OCI-LY1 (cell line): ENCODE results near the gene PPCS.

Source experiments
- H2AFZ ChIP-seq: fragments of 200-600 bp; sonication (generic), shearing (Covaris generic); 2 replicates; pipeline ENCODE4 v1.6.0; 2014; ENCODE audit warnings: antibody characterized with exemption, mild to moderate bottlenecking, low read length
- H3F3A ChIP-seq: fragments of 200-600 bp; sonication (generic), shearing (Covaris generic); 2 replicates; pipeline ENCODE4 v1.6.0; 2014; ENCODE audit warnings: mild to moderate bottlenecking, antibody characterized with exemption, low read length, moderate library complexity; ENCODE audit not compliant: insufficient read depth
- H3K27ac ChIP-seq: fragments of 200-600 bp; sonication (generic); 2 replicates; pipeline ENCODE4 v1.5.1; 2014; ENCODE audit warnings: low read length, mixed run types, mild to moderate bottlenecking, low read depth; ENCODE audit not compliant: poor library complexity, severe bottlenecking
- H3K27me3 ChIP-seq: fragments of 200-600 bp; sonication (generic); 2 replicates; pipeline ENCODE4 v1.6.0; 2014; ENCODE audit warnings: antibody characterized with exemption, mild to moderate bottlenecking, low read length, moderate library complexity; ENCODE audit not compliant: insufficient read depth
- H3K36me3 ChIP-seq: fragments of 200-600 bp; sonication (generic); 2 replicates; pipeline ENCODE4 v1.6.1; 2014; ENCODE audit warnings: mild to moderate bottlenecking, antibody characterized with exemption, low read length, moderate library complexity, mixed read lengths; ENCODE audit not compliant: insufficient read depth
- H3K4me1 ChIP-seq: fragments of 200-600 bp; sonication (generic); 2 replicates; pipeline ENCODE4 v1.5.1; 2014; ENCODE audit warnings: mild to moderate bottlenecking, low read length, moderate library complexity; ENCODE audit not compliant: insufficient read depth, severe bottlenecking
- H3K4me2 ChIP-seq: fragments of 200-600 bp; sonication (generic), shearing (Covaris generic); 2 replicates; pipeline ENCODE4 v1.6.1; 2014; ENCODE audit warnings: low read length
- H3K4me3 ChIP-seq: fragments of 200-600 bp; sonication (generic); 2 replicates; pipeline ENCODE4 v1.5.1; 2014; ENCODE audit warnings: low read length, low read depth, mild to moderate bottlenecking, mixed read lengths; ENCODE audit not compliant: poor library complexity, severe bottlenecking
- H3K79me2 ChIP-seq: fragments of 200-600 bp; shearing (Covaris generic); 2 replicates; pipeline ENCODE4 v1.6.1; 2016; ENCODE audit warnings: mixed run types, low read length, mixed read lengths; ENCODE audit not compliant: insufficient read depth
- H3K9ac ChIP-seq: fragments of 200-600 bp; sonication (generic), shearing (Covaris generic); 2 replicates; pipeline ENCODE4 v1.6.1; 2014; ENCODE audit warnings: mild to moderate bottlenecking, low read length, mixed read lengths
- H3K9me2 ChIP-seq: fragments of 200-600 bp; sonication (generic), shearing (Covaris generic); 2 replicates; pipeline ENCODE4 v1.6.1; 2014; ENCODE audit warnings: low read depth, mild to moderate bottlenecking, low read length, mixed read lengths
- H3K9me3 ChIP-seq: fragments of 200-600 bp; shearing (Covaris generic); 2 replicates; pipeline ENCODE4 v1.6.1; 2014; ENCODE audit warnings: low read length, mixed read lengths
- H4K20me1 ChIP-seq: fragments of 200-600 bp; sonication (generic), shearing (Covaris generic); 2 replicates; pipeline ENCODE4 v1.6.0; 2016; ENCODE audit warnings: mild to moderate bottlenecking, low read length; ENCODE audit not compliant: insufficient read depth
- CTCF ChIP-seq: fragments of 200-600 bp; sonication (generic), shearing (Covaris generic); IDR thresholded peaks from 2 replicates; pipeline ENCODE4 v1.5.1; 2017; ENCODE audit warnings: mild to moderate bottlenecking, antibody characterized with exemption, low read length, moderate library complexity, mixed read lengths
- EZH2 ChIP-seq: fragments of 200-600 bp; sonication (generic), shearing (Covaris generic); IDR thresholded peaks from 2 replicates; pipeline ENCODE4 v1.8.0; 2017; ENCODE audit warnings: borderline replicate concordance, mixed run types, mild to moderate bottlenecking, antibody characterized with exemption, low read length, moderate library complexity, mixed read lengths

The PPCS gene

GRCh38 chr1:42430286-42431135, 25.8 kb upstream of the PPCS start:
- H3K4me3 ChIP-seq: no peak overlapping the region
- no peaks in the 10 kb centered on the region for H3K36me3 ChIP-seq

GRCh38 chr1:42431514-42431913, 24.8 kb upstream of the PPCS start:
- H3K4me3 ChIP-seq: no peak overlapping the region
- no peaks in the 10 kb centered on the region for H3K27me3 ChIP-seq
- H3K4me1 ChIP-seq: no peaks in the 10 kb centered on the region
- no peak for TF ChIP-seq EZH2
- TF ChIP-seq CTCF: no peak
- H3K36me3 ChIP-seq: no peaks in the 10 kb centered on the region
- H3K9ac ChIP-seq: no peak overlapping the region
- no peaks in the 10 kb centered on the region for H4K20me1 ChIP-seq
- H3K27ac ChIP-seq: no peak overlapping the region
- no peaks in the 10 kb centered on the region for H3F3A ChIP-seq
- H3K79me2 ChIP-seq: no peaks in the 10 kb centered on the region
- H2AFZ ChIP-seq: no peak overlapping the region
- H3K9me2 ChIP-seq: no peaks in the 10 kb centered on the region
- no peak overlapping the region for H3K4me2 ChIP-seq
- no peaks in the 10 kb centered on the region for H3K9me3 ChIP-seq

More at GRCh38 chr1:42430286-42431135, 25.8 kb upstream of the PPCS start:
- H3K4me2 ChIP-seq: no peak overlapping the region
- no peaks in the 10 kb centered on the region for H3K4me1 ChIP-seq
- TF ChIP-seq EZH2 (no peak), CTCF (no peak)
- no peaks in the 10 kb centered on the region for H4K20me1 ChIP-seq
- no peaks in the 10 kb centered on the region for H3K79me2 ChIP-seq
- no peaks in the 10 kb centered on the region for H3K9me3 ChIP-seq
- no peak overlapping the region for H3K9ac ChIP-seq
- no peaks in the 10 kb centered on the region for H3K9me2 ChIP-seq
- no peaks in the 10 kb centered on the region for H3F3A ChIP-seq
- H2AFZ ChIP-seq: no peak overlapping the region
- no peak overlapping the region for H3K27ac ChIP-seq
- H3K27me3 ChIP-seq: 0 out of 2 replicates have a peak, but pooled peaks cover 2% of the 10 kb centered on the region

GRCh38 chr1:42432714-42433113, 23.6 kb upstream of the PPCS start:
- TF ChIP-seq CTCF (no peak), EZH2 (no peak)
- H3K4me2 ChIP-seq: no peak overlapping the region

More at GRCh38 chr1:42432714-42433113, 23.6 kb upstream of the PPCS start:
- H3K9me2 ChIP-seq: no peaks in the 10 kb centered on the region
- no peak overlapping the region for H3K9ac ChIP-seq
- no peaks in the 10 kb centered on the region for H3K9me3 ChIP-seq
- no peak overlapping the region for H3K27ac ChIP-seq
- H3K36me3 ChIP-seq: no peaks in the 10 kb centered on the region
- no peaks in the 10 kb centered on the region for H3K4me1 ChIP-seq
- H3K27me3 ChIP-seq: no peaks in the 10 kb centered on the region
- H4K20me1 ChIP-seq: no peaks in the 10 kb centered on the region
- no peaks in the 10 kb centered on the region for H3K79me2 ChIP-seq
- H2AFZ ChIP-seq: no peak overlapping the region
- H3F3A ChIP-seq: no peaks in the 10 kb centered on the region
- H3K4me3 ChIP-seq: no peak overlapping the region
